Activated naive CD8-positive, alpha-beta T cell treated with anti-CD3 and anti-CD28 coated beads, Interleukin-2, amount 10 ng/mL, durations not matched to agents 7 days and 5 days (primary cell): ENCODE data around the gene ATE1. TPM values are rescaled to one million over a fixed set of nuclear protein-coding genes. Genes with fewer than 3 reads are reported as not detected.
"Not testable (repeated sequence)": the region's sequence is repeated elsewhere in the genome, so short reads cannot be mapped to it uniquely, and the experiment has no call there.

ENCODE experiments used
- ATAC-seq: fragments of 150-1000 bp; cut with Tn5 transposase; one replicate; pipeline ENCODE4 v1.10.0; 2021; ENCODE audit warnings: low read depth, moderate library complexity
- POLR2A ChIA-PET: fragments of 350-600 bp; sonication (Branson Sonifier 250); formaldehyde crosslinking; loops from one replicate; lab custom pipeline; 2021; ENCODE audit warnings: antibody characterized with exemption; lab: Charles Lee
- DNase-seq: peaks from one replicate; pipeline ENCODE4 v3.0.0; 2021
- H3K27ac Mint-ChIP-seq: one replicate; pipeline ENCODE4 v1.8.0; 2022; ENCODE audit warnings: mild to moderate bottlenecking, mixed read lengths
- H3K27me3 Mint-ChIP-seq: one replicate; pipeline ENCODE4 v1.8.0; 2022; ENCODE audit warnings: mild to moderate bottlenecking, moderate library complexity, mixed read lengths
- H3K36me3 Mint-ChIP-seq: one replicate; pipeline ENCODE4 v1.8.0; 2021; ENCODE audit warnings: mild to moderate bottlenecking, mixed read lengths
- H3K4me1 Mint-ChIP-seq: one replicate; pipeline ENCODE4 v1.8.0; 2021; ENCODE audit warnings: mixed read lengths
- H3K4me3 Mint-ChIP-seq: one replicate; pipeline ENCODE4 v1.8.0; 2022; ENCODE audit warnings: mild to moderate bottlenecking, moderate library complexity, mixed read lengths
- H3K9me3 Mint-ChIP-seq: one replicate; pipeline ENCODE4 v1.8.0; 2021; ENCODE audit warnings: mixed read lengths
- total RNA-seq, 2 experiments: library from RNA; stranded (reverse); gene quantifications; one replicate each; pipeline ENCODE4 v1.2.3, GENCODE V29; 2021

The ATE1 gene
- total RNA-seq, 2 experiments from 2014 or later = 21.9 to 27.1 TPM

DNA sequence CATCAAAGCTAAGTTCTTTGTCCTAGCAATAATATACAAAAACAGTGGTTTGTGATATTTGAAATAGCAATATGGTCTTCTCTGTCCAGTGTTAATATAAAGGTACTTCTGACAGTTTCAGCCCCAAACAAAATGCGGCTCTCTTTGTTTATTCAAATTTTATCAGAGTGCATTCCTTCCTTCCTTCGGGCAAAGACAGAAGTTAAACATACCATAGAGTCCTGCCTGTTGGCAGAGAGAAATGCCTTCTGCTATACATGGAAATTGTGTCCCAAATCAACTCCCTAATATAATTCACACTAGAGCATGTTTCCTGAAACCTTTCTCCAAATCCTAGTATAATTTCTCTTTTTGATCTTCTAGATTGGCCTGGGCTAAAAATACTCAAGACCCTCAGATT is 21.2 kb upstream of the ATE1 start:
- Mint-ChIP-seq H3K27me3 (no peaks in the 10 kb centered on the region), H3K4me1 (no peaks in the 10 kb centered on the region), H3K9me3 (no peaks in the 10 kb centered on the region), H3K27ac (no peak overlapping the region), H3K4me3 (no peak overlapping the region), H3K36me3 (no peaks in the 10 kb centered on the region)
- no peak for DNase-seq
- no peak for ATAC-seq
- POLR2A ChIA-PET = no interaction called here

- no peaks in the 10 kb centered on the region for H3K27me3 Mint-ChIP-seq
Measured at GRCh38 chr10:121947343-121948330, 19.8 kb upstream of the ATE1 start.

DNA sequence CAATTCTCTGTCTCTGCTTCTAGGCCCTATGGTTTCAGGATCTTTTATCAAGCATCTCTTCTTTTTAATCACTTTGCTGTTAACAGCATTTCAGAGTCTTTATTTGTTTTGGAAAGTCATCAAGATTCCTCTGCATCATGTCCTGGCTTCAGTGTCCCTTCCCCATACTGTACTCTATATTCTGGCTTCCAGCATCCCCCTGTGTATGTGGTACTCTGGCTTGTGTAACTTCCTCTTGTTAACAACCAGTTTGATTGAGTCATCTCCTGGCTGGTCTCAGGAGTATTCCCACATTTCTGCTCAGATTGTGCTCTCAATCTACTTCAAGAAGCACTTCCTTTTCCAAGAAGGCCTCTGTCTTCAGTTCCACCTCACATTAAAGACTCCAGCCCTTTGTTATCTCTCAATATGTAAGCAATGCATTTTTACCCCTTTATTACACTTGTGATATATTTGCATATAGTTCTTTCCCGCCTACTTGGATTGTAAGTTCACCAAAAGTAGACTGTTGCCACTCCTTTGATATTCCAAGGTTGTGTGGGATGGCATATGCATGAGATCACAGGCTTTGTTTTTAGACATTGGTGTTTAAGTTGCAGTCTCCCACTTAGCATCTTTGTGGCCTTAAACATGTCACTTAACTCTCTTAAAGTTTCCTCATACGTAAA is 15.1 kb upstream of the ATE1 start:
- Mint-ChIP-seq H3K9me3 (no peaks in the 10 kb centered on the region), H3K27ac (no peak overlapping the region), H3K4me1 (no peaks in the 10 kb centered on the region), H3K36me3 (no peaks in the 10 kb centered on the region), H3K4me3 (no peak overlapping the region), H3K27me3 (peaks cover 10% of the 10 kb centered on the region)
- DNase-seq (no peak), ATAC-seq (no peak)
- POLR2A ChIA-PET = no interaction called here

More at GRCh38 chr10:121947343-121948330, 19.8 kb upstream of the ATE1 start:
- POLR2A ChIA-PET = no interaction called here
- Mint-ChIP-seq H3K27ac (no peak overlapping the region), H3K36me3 (no peaks in the 10 kb centered on the region), H3K4me1 (no peaks in the 10 kb centered on the region), H3K9me3 (no peaks in the 10 kb centered on the region), H3K4me3 (no peak overlapping the region)
- no peak for ATAC-seq
- DNase-seq = no peak

DNA sequence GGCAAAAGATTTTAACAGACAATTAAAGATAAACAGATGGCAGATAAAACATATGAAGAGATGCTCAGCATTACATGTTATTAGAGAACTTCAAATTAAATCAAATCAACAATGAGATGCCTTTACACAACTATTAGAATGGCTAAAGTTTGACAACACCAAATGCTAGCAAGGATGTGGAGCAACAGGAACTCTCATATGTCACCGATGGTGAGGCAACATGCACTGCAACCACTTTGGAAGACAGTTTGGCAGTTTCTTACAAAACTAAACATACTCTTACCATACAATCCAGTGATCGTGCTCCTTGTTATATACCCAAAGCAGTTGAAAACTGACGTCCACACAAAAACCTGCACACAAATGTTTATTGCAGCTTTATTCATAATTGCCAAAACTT is 13.7 kb upstream of the ATE1 start:
- H3K9me3 Mint-ChIP-seq = no peaks in the 10 kb centered on the region
- POLR2A ChIA-PET = no interaction called here
- H3K36me3 Mint-ChIP-seq = no peaks in the 10 kb centered on the region
- H3K27me3 Mint-ChIP-seq = peaks cover 14% of the 10 kb centered on the region
- no peak overlapping the region for H3K4me3 Mint-ChIP-seq
- DNase-seq (no peak), ATAC-seq (no peak)
- no peak overlapping the region for H3K27ac Mint-ChIP-seq
- no peaks in the 10 kb centered on the region for H3K4me1 Mint-ChIP-seq

- DNase-seq (no peak), ATAC-seq (no peak)
- H3K9me3 Mint-ChIP-seq = no peaks in the 10 kb centered on the region
- H3K27ac Mint-ChIP-seq = no peak overlapping the region
- no peaks in the 10 kb centered on the region for H3K4me1 Mint-ChIP-seq
- peaks cover 24% of the 10 kb centered on the region for H3K27me3 Mint-ChIP-seq
- H3K4me3 Mint-ChIP-seq = no peak overlapping the region
- POLR2A ChIA-PET = no interaction called here
- no peaks in the 10 kb centered on the region for H3K36me3 Mint-ChIP-seq
Measured at GRCh38 chr10:121936295-121936694, 8.5 kb upstream of the ATE1 start.

DNA sequence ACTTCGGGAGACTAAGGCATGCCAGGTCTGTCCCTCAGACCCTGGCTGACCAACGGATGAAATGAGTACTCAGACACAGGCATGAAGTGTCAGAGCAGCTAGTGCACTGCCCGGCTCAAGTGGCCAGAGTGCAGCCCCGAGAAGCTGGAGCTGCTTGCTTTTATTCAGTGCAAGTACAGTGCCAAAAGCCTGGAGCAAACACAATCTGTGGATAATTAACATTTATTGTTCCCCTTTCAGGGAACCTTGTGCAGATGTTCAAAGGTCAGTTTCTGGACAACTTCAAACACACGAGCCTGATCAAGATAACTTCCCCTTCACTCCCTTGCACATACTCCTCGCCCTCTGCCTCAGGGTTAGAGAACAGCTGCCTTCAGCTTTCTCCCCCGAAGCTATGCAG is 7.9 kb upstream of the ATE1 start:
- DNase-seq (no peak), ATAC-seq (no peak)
- no peaks in the 10 kb centered on the region for H3K36me3 Mint-ChIP-seq
- POLR2A ChIA-PET = no interaction called here
- H3K27me3 Mint-ChIP-seq = peaks cover 22% of the 10 kb centered on the region
- H3K4me3 Mint-ChIP-seq = no peak overlapping the region
- no peaks in the 10 kb centered on the region for H3K4me1 Mint-ChIP-seq
- H3K27ac Mint-ChIP-seq = no peak overlapping the region
- H3K9me3 Mint-ChIP-seq = no peaks in the 10 kb centered on the region

- not testable (repeated sequence) for H3K4me1 Mint-ChIP-seq, H3K36me3 Mint-ChIP-seq, H3K27ac Mint-ChIP-seq, H3K27me3 Mint-ChIP-seq, H3K9me3 Mint-ChIP-seq, H3K4me3 Mint-ChIP-seq, ATAC-seq, DNase-seq
- POLR2A ChIA-PET = interaction anchor here (2.6 kb wide), 1 partner anchor 43 kb away, joined by 11 read pairs; no protein-coding TSS in a partner anchor
Measured at GRCh38 chr10:121930268-121931085, 2.6 kb upstream of the ATE1 start.

DNA sequence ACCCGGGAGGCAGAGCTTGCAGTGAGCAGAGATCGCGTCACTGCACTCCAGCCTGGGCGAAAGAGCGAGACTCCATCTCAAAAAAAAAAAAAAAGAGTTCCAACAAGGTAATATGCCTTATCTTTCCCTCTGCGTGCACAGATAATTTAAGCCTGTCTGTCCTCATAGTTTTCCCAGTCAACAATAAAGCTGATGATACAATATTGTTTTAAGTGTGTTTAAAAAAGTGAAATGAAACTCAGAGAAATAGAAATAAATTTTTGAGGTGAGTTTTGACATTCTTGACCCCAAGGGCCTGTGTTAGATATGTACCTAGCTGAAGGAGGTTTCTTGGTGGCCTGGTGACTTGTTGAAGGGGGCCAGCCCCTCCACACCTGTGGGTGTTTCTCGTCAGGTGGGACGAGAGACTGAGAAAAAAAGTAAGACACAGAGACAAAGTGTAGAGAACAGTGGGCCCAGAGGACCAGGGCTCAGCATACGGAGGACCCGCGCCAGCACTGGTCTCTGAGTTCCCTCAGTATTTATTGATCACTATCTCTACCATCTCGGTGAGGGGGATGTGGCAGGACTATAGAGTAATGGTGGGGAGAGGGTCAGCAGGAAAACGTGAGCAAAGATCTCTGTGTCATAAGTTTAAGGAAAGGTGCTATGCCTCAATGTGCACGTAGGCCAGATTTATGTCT is 1.9 kb upstream of the ATE1 start:
- not testable (repeated sequence) for DNase-seq, ATAC-seq, H3K4me1 Mint-ChIP-seq, H3K36me3 Mint-ChIP-seq, H3K27ac Mint-ChIP-seq, H3K9me3 Mint-ChIP-seq, H3K27me3 Mint-ChIP-seq
- POLR2A ChIA-PET = interaction anchor here (2.6 kb wide), 1 partner anchor 44 kb away, joined by 11 read pairs; no protein-coding TSS in a partner anchor
- peak overlapping the region; percentile 60 for H3K4me3 Mint-ChIP-seq

GRCh38 chr10:121928528-121928884 is 675 bp upstream of the ATE1 start:
- H3K27ac Mint-ChIP-seq = peak overlapping the region; percentile 73
- DNase-seq = no peak
- POLR2A ChIA-PET = interaction anchor here (0.8 to 2.6 kb wide), 4 partner anchors 12 to 49 kb away, joined by 3 to 11 read pairs (median 4); no protein-coding TSS in a partner anchor

GRCh38 chr10:121927318-121927840 is 452 bp downstream of the ATE1 start:
- H3K4me3 Mint-ChIP-seq = peak overlapping the region; percentile 93
- DNase-seq = no peak
- peak; percentile 31 for ATAC-seq
- H3K27ac Mint-ChIP-seq = peak overlapping the region; percentile 88
- no peaks in the 10 kb centered on the region for H3K9me3 Mint-ChIP-seq
- H3K36me3 Mint-ChIP-seq = peaks cover 6% of the 10 kb centered on the region
- H3K27me3 Mint-ChIP-seq = no peaks in the 10 kb centered on the region
- POLR2A ChIA-PET = interaction anchor here (0.8 to 2.6 kb wide), 4 partner anchors 11 to 50 kb away, joined by 3 to 11 read pairs (median 4); no protein-coding TSS in a partner anchor
- H3K4me1 Mint-ChIP-seq = peaks cover 11% of the 10 kb centered on the region

More at GRCh38 chr10:121928528-121928884, 675 bp upstream of the ATE1 start:
- H3K9me3 Mint-ChIP-seq = no peaks in the 10 kb centered on the region
- H3K27me3 Mint-ChIP-seq = no peaks in the 10 kb centered on the region
- peaks cover 1% of the 10 kb centered on the region for H3K36me3 Mint-ChIP-seq
- peaks cover 7% of the 10 kb centered on the region for H3K4me1 Mint-ChIP-seq
- peak overlapping the region; percentile 93 for H3K4me3 Mint-ChIP-seq
- no peak for ATAC-seq

GRCh38 chr10:121926671-121927317 is 1.0 kb downstream of the ATE1 start:
- POLR2A ChIA-PET = no interaction called here

GRCh38 chr10:121926157-121926556 is 1.7 kb downstream of the ATE1 start:
- H3K27ac Mint-ChIP-seq = no peak overlapping the region
- POLR2A ChIA-PET = no interaction called here

More at GRCh38 chr10:121926671-121927317, 1.0 kb downstream of the ATE1 start:
- Mint-ChIP-seq H3K27ac (peak overlapping the region; percentile 88), H3K9me3 (no peaks in the 10 kb centered on the region), H3K36me3 (peaks cover 6% of the 10 kb centered on the region), H3K4me1 (peaks cover 11% of the 10 kb centered on the region), H3K27me3 (no peaks in the 10 kb centered on the region), H3K4me3 (peak overlapping the region; percentile 93)
- DNase-seq (no peak), ATAC-seq (peak; percentile 3)

More at GRCh38 chr10:121926157-121926556, 1.7 kb downstream of the ATE1 start:
- Mint-ChIP-seq H3K4me1 (peaks cover 11% of the 10 kb centered on the region), H3K9me3 (no peaks in the 10 kb centered on the region), H3K4me3 (no peak overlapping the region), H3K27me3 (no peaks in the 10 kb centered on the region), H3K36me3 (peaks cover 6% of the 10 kb centered on the region)
- ATAC-seq (no peak), DNase-seq (no peak)
